ENCODE measurements around the gene TNFRSF6B. TPM values are rescaled to one million over a fixed set of nuclear protein-coding genes. Genes with fewer than 3 reads are reported as not detected.
A peak's percentile ranks its signal among the peaks of the same experiment; 100 is the strongest.

The TNFRSF6B gene
- total RNA-seq, 1 donor from 2014 or later: 2.8 TPM

- H4K20me1 ChIP-seq (ENCODE audit: insufficient read depth, low read length): no peaks in the 10 kb centered on the region
- peak overlapping the region; percentile 87 for H3K27ac ChIP-seq (ENCODE audit: low read depth, low read length)
- peaks cover 24% of the 10 kb centered on the region for H3K79me2 ChIP-seq (ENCODE audit: insufficient read depth, low read length)
- peak overlapping the region; percentile 72 for H3K27ac Mint-ChIP-seq (ENCODE audit: unreplicated experiment)
- H3K4me2 ChIP-seq (ENCODE audit: low read length): peak overlapping the region; percentile 82
- peaks cover 36% of the 10 kb centered on the region for H3K4me1 ChIP-seq (ENCODE audit: insufficient read depth, low read length)
- H3K4me1 Mint-ChIP-seq (ENCODE audit: low read depth, unreplicated experiment): peaks cover 6% of the 10 kb centered on the region
- no peaks in the 10 kb centered on the region for H3K27me3 ChIP-seq (ENCODE audit: insufficient read depth, low read length)
- no peak for DNase-seq (ENCODE audit: low read depth)
- H3K9me3 ChIP-seq (ENCODE audit: insufficient read depth, low read depth, low read length): no peaks in the 10 kb centered on the region
- peak overlapping the region; percentile 72 for H3K9ac ChIP-seq (ENCODE audit: low read length)
- no peak overlapping the region for H3K4me3 ChIP-seq (ENCODE audit: insufficient read depth, low read depth, low read length)
- no peak for FAIRE-seq
- H3K27me3 Mint-ChIP-seq (ENCODE audit: low read depth, unreplicated experiment): no peaks in the 10 kb centered on the region
- no peak overlapping the region for H2AFZ ChIP-seq (ENCODE audit: low read depth, low read length)
- H3K36me3 ChIP-seq (ENCODE audit: insufficient read depth, low read length): no peaks in the 10 kb centered on the region
- no peak for TF ChIP-seq EZH2 (IDR thresholded peaks at IDR 0.05; ENCODE audit: insufficient read depth, low read length)
- TF ChIP-seq, protein P1, sequence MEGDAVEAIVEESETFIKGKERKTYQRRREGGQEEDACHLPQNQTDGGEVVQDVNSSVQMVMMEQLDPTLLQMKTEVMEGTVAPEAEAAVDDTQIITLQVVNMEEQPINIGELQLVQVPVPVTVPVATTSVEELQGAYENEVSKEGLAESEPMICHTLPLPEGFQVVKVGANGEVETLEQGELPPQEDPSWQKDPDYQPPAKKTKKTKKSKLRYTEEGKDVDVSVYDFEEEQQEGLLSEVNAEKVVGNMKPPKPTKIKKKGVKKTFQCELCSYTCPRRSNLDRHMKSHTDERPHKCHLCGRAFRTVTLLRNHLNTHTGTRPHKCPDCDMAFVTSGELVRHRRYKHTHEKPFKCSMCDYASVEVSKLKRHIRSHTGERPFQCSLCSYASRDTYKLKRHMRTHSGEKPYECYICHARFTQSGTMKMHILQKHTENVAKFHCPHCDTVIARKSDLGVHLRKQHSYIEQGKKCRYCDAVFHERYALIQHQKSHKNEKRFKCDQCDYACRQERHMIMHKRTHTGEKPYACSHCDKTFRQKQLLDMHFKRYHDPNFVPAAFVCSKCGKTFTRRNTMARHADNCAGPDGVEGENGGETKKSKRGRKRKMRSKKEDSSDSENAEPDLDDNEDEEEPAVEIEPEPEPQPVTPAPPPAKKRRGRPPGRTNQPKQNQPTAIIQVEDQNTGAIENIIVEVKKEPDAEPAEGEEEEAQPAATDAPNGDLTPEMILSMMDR (IDR thresholded peaks at IDR 0.05; ENCODE audit: insufficient read depth, low read depth, low read length): no peak
- H3K4me3 Mint-ChIP-seq (ENCODE audit: unreplicated experiment): no peak overlapping the region
- peaks cover 2% of the 10 kb centered on the region for H3K36me3 Mint-ChIP-seq (ENCODE audit: low read depth, unreplicated experiment)
- H3K9me3 Mint-ChIP-seq (ENCODE audit: unreplicated experiment): no peaks in the 10 kb centered on the region
Measured at GRCh38 chr20:63699466-63700198, 3.2 kb downstream of the TNFRSF6B start.

GRCh38 chr20:63700199-63701050 lies 4.0 kb downstream of the TNFRSF6B start:
- H3K4me1 ChIP-seq (ENCODE audit: insufficient read depth, low read length): peaks cover 36% of the 10 kb centered on the region
- TF ChIP-seq EZH2 (IDR thresholded peaks at IDR 0.05; ENCODE audit: insufficient read depth, low read length): no peak
- TF ChIP-seq, protein P1 (IDR thresholded peaks at IDR 0.05; ENCODE audit: insufficient read depth, low read depth, low read length): no peak
- H3K4me2 ChIP-seq (ENCODE audit: low read length): no peak overlapping the region
- DNase-seq (ENCODE audit: low read depth) (no peak), FAIRE-seq (no peak)
- H3K27ac ChIP-seq (ENCODE audit: low read depth, low read length): no peak overlapping the region
- no peak overlapping the region for H3K9ac ChIP-seq (ENCODE audit: low read length)
- H3K79me2 ChIP-seq (ENCODE audit: insufficient read depth, low read length): peaks cover 32% of the 10 kb centered on the region
- Mint-ChIP-seq H3K27me3 (ENCODE audit: low read depth, unreplicated experiment) (no peaks in the 10 kb centered on the region), H3K4me1 (ENCODE audit: low read depth, unreplicated experiment) (peaks cover 6% of the 10 kb centered on the region), H3K27ac (ENCODE audit: unreplicated experiment) (no peak overlapping the region), H3K9me3 (ENCODE audit: unreplicated experiment) (no peaks in the 10 kb centered on the region), H3K36me3 (ENCODE audit: low read depth, unreplicated experiment) (peaks cover 6% of the 10 kb centered on the region), H3K4me3 (ENCODE audit: unreplicated experiment) (no peak overlapping the region)
- peaks cover 4% of the 10 kb centered on the region for H3K36me3 ChIP-seq (ENCODE audit: insufficient read depth, low read length)
- H2AFZ ChIP-seq (ENCODE audit: low read depth, low read length): no peak overlapping the region
- peaks cover 6% of the 10 kb centered on the region for H4K20me1 ChIP-seq (ENCODE audit: insufficient read depth, low read length)
- no peaks in the 10 kb centered on the region for H3K9me3 ChIP-seq (ENCODE audit: insufficient read depth, low read depth, low read length)
- no peaks in the 10 kb centered on the region for H3K27me3 ChIP-seq (ENCODE audit: insufficient read depth, low read length)
- no peak overlapping the region for H3K4me3 ChIP-seq (ENCODE audit: insufficient read depth, low read depth, low read length)

Measured in astrocyte (in vitro differentiated cells and primary cell).